Measurements from ENCODE around the gene GPBAR1. TPM values are rescaled to one million over a fixed set of nuclear protein-coding genes. Genes with fewer than 3 reads are reported as not detected.

GPBAR1 gene
- total and polyA plus RNA-seq, 2 of the 8 experiments (the other 6 are each of a cell fraction or from before 2014, with no cell fraction given) = 0.32 to 0.59 TPM

DNA sequence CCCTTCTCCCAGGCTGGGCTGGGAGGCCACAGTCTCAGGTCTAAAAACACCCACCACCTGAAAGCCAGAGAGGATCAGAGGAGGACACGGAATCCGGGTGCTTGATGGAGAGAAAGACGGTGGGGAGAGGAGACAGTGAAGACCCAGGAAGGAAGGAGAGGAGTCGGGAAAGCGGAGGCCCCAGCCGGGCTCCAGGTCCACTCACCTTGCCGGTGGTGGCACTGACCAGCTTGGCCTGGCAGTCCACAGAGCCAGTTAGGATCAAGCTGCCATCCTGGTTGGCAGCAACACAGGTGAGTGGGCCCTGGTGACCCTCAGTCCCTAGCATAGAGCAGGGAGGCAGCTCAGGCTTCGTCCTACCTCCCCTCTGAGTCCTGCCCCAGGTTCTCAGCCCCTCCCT lies 4.8 kb downstream of the GPBAR1 start (continued):
- TF ChIP-seq CTBP2 (IDR thresholded peaks at IDR 0.05; ENCODE audit: borderline replicate concordance, insufficient read depth, insufficient read length, low read length) (no peak), TAF7 (optimal IDR thresholded peaks at IDR 0.05; ENCODE audit: borderline replicate concordance, low read depth, low read length) (no peak), SP4 (IDR thresholded peaks at IDR 0.05; ENCODE audit: low read length) (no peak), MAX (IDR thresholded peaks at IDR 0.05) (no peak), CREB1 (IDR thresholded peaks at IDR 0.05) (no peak)
- TF ChIP-seq, protein P1, sequence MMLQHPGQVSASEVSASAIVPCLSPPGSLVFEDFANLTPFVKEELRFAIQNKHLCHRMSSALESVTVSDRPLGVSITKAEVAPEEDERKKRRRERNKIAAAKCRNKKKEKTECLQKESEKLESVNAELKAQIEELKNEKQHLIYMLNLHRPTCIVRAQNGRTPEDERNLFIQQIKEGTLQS (IDR thresholded peaks at IDR 0.05; ENCODE audit: insufficient read depth, low read depth, low read length) = no peak
